GM23338 (cell line): ENCODE measurements around the gene CCDC60. TPM values are rescaled to one million over a fixed set of nuclear protein-coding genes. Genes with fewer than 3 reads are reported as not detected.

Source experiments
- ATAC-seq: fragments of 200-7000 bp; cut with Tn5 transposase; 3 replicates; pipeline ENCODE4 v1.9.1; 2020
- DNase-seq: peaks from one replicate; pipeline ENCODE4 v3.0.0-alpha.2; 2015; ENCODE audit warnings: low spot score
- H2AFZ ChIP-seq: fragments of 200-600 bp; sonication (generic); 2 replicates; pipeline ENCODE4 v1.8.0; 2016; ENCODE audit warnings: antibody characterized with exemption, mild to moderate bottlenecking, moderate library complexity
- H3F3A ChIP-seq: fragments of 200-600 bp; sonication (generic); replicated peaks from 2 replicates; pipeline ENCODE4 v1.8.0; 2017; ENCODE audit warnings: antibody characterized with exemption, mixed run types, low read depth
- H3K27ac ChIP-seq: fragments of 200-600 bp; sonication (generic); 2 replicates; pipeline ENCODE4 v1.6.1; 2016; ENCODE audit warnings: low read depth
- H3K27me3 ChIP-seq: fragments of 200-600 bp; sonication (generic); 2 replicates; pipeline ENCODE4 v1.8.0; 2016; ENCODE audit warnings: mild to moderate bottlenecking, mixed run types, moderate library complexity; ENCODE audit not compliant: insufficient read depth
- H3K36me3 ChIP-seq: fragments of 200-600 bp; sonication (generic); 2 replicates; pipeline ENCODE4 v1.8.0; 2016; ENCODE audit warnings: mild to moderate bottlenecking; ENCODE audit not compliant: insufficient read depth
- H3K4me1 ChIP-seq: fragments of 200-600 bp; sonication (generic); 2 replicates; pipeline ENCODE4 v1.8.0; 2016; ENCODE audit warnings: mild to moderate bottlenecking, moderate library complexity; ENCODE audit not compliant: insufficient read depth
- H3K4me2 ChIP-seq: fragments of 200-600 bp; sonication (generic); 2 replicates; pipeline ENCODE4 v1.7.1; 2017; ENCODE audit warnings: mixed run types
- H3K4me3 ChIP-seq: fragments of 200-600 bp; sonication (generic); 2 replicates; pipeline ENCODE4 v1.6.1; 2016; ENCODE audit warnings: mixed run types
- H3K79me2 ChIP-seq: fragments of 200-600 bp; sonication (generic); replicated peaks from 2 replicates; pipeline ENCODE4 v1.8.0; 2017; ENCODE audit warnings: mild to moderate bottlenecking; ENCODE audit not compliant: insufficient read depth
- H3K9me2 ChIP-seq: fragments of 200-600 bp; sonication (generic); 2 replicates; pipeline ENCODE4 v1.8.0; 2017; ENCODE audit not compliant: insufficient read depth
- H4K20me1 ChIP-seq: fragments of 200-600 bp; sonication (generic); replicated peaks from 2 replicates; pipeline ENCODE4 v1.8.0; 2017; ENCODE audit warnings: mild to moderate bottlenecking; ENCODE audit not compliant: insufficient read depth
- H3K27ac Mint-ChIP-seq: 2 replicates; pipeline ENCODE4 v1.8.0; 2020; ENCODE audit warnings: inconsistent platforms, mild to moderate bottlenecking, moderate library complexity, mixed read lengths
- H3K27me3 Mint-ChIP-seq: 3 replicates; pipeline ENCODE4 v1.8.0; 2022; ENCODE audit warnings: low read depth, mild to moderate bottlenecking, moderate library complexity, mixed read lengths, inconsistent platforms; ENCODE audit not compliant: insufficient read depth, poor library complexity
- H3K36me3 Mint-ChIP-seq: 3 replicates; pipeline ENCODE4 v1.8.0; 2021; ENCODE audit warnings: low read depth, mild to moderate bottlenecking, inconsistent platforms, moderate library complexity, mixed read lengths
- H3K4me1 Mint-ChIP-seq: 3 replicates; pipeline ENCODE4 v1.8.0; 2020; ENCODE audit warnings: mild to moderate bottlenecking, inconsistent platforms, mixed read lengths
- H3K4me3 Mint-ChIP-seq: 3 replicates; pipeline ENCODE4 v1.8.0; 2021; ENCODE audit warnings: moderate library complexity, mild to moderate bottlenecking, inconsistent platforms, mixed read lengths
- H3K9me3 Mint-ChIP-seq: 3 replicates; pipeline ENCODE4 v1.8.0; 2020; ENCODE audit warnings: moderate library complexity, mild to moderate bottlenecking, inconsistent platforms, mixed read lengths
- EZH2 ChIP-seq: fragments of 200-600 bp; sonication (generic); IDR thresholded peaks from one replicate; pipeline ENCODE4 v1.8.0; 2017; ENCODE audit warnings: antibody characterized with exemption, mild to moderate bottlenecking, low read depth; ENCODE audit not compliant: unreplicated experiment
- JUNB ChIP-seq: IDR thresholded peaks from one replicate; pipeline ENCODE4 v1.6.1; 2016; ENCODE audit warnings: antibody characterized with exemption; ENCODE audit not compliant: unreplicated experiment
- NANOG ChIP-seq: IDR thresholded peaks from 2 replicates; pipeline ENCODE4 v1.6.1; 2016; ENCODE audit warnings: antibody characterized with exemption, borderline replicate concordance
- polyA plus RNA-seq: library from polyadenylated mRNA; unstranded; fragments of >200 nt; fragmentation: Nextera tagmentation; extraction: Ambion mirVana; gene quantifications from 2 replicates; pipeline ENCODE4 v1.2.1, GENCODE V29; 2016
- total RNA-seq: library from RNA; depleted of rRNA; stranded (reverse); fragments of >200 nt; shearing (Covaris generic); gene quantifications from 2 replicates; pipeline ENCODE4 v1.2.3, GENCODE V29; 2014
- TF ChIP-seq, protein P1 (sequence below): fragments of 250-450 bp; sonication (Bioruptor Pico); IDR thresholded peaks from 2 replicates; pipeline ENCODE4 v1.5.0; 2020; ENCODE audit warnings: mild to moderate bottlenecking, moderate library complexity
- TF ChIP-seq, protein P2 (sequence below): IDR thresholded peaks from one replicate; pipeline ENCODE4 v1.6.1; 2018; ENCODE audit warnings: antibody characterized with exemption; ENCODE audit not compliant: unreplicated experiment
- TF ChIP-seq, protein P3 (sequence below): IDR thresholded peaks from 2 replicates; pipeline ENCODE4 v1.6.1; 2016; ENCODE audit warnings: antibody characterized with exemption

The CCDC60 gene
- total and polyA plus RNA-seq, 2 experiments from 2014 or later: 0.53 TPM; not detected in 1

- TF ChIP-seq, protein P1, sequence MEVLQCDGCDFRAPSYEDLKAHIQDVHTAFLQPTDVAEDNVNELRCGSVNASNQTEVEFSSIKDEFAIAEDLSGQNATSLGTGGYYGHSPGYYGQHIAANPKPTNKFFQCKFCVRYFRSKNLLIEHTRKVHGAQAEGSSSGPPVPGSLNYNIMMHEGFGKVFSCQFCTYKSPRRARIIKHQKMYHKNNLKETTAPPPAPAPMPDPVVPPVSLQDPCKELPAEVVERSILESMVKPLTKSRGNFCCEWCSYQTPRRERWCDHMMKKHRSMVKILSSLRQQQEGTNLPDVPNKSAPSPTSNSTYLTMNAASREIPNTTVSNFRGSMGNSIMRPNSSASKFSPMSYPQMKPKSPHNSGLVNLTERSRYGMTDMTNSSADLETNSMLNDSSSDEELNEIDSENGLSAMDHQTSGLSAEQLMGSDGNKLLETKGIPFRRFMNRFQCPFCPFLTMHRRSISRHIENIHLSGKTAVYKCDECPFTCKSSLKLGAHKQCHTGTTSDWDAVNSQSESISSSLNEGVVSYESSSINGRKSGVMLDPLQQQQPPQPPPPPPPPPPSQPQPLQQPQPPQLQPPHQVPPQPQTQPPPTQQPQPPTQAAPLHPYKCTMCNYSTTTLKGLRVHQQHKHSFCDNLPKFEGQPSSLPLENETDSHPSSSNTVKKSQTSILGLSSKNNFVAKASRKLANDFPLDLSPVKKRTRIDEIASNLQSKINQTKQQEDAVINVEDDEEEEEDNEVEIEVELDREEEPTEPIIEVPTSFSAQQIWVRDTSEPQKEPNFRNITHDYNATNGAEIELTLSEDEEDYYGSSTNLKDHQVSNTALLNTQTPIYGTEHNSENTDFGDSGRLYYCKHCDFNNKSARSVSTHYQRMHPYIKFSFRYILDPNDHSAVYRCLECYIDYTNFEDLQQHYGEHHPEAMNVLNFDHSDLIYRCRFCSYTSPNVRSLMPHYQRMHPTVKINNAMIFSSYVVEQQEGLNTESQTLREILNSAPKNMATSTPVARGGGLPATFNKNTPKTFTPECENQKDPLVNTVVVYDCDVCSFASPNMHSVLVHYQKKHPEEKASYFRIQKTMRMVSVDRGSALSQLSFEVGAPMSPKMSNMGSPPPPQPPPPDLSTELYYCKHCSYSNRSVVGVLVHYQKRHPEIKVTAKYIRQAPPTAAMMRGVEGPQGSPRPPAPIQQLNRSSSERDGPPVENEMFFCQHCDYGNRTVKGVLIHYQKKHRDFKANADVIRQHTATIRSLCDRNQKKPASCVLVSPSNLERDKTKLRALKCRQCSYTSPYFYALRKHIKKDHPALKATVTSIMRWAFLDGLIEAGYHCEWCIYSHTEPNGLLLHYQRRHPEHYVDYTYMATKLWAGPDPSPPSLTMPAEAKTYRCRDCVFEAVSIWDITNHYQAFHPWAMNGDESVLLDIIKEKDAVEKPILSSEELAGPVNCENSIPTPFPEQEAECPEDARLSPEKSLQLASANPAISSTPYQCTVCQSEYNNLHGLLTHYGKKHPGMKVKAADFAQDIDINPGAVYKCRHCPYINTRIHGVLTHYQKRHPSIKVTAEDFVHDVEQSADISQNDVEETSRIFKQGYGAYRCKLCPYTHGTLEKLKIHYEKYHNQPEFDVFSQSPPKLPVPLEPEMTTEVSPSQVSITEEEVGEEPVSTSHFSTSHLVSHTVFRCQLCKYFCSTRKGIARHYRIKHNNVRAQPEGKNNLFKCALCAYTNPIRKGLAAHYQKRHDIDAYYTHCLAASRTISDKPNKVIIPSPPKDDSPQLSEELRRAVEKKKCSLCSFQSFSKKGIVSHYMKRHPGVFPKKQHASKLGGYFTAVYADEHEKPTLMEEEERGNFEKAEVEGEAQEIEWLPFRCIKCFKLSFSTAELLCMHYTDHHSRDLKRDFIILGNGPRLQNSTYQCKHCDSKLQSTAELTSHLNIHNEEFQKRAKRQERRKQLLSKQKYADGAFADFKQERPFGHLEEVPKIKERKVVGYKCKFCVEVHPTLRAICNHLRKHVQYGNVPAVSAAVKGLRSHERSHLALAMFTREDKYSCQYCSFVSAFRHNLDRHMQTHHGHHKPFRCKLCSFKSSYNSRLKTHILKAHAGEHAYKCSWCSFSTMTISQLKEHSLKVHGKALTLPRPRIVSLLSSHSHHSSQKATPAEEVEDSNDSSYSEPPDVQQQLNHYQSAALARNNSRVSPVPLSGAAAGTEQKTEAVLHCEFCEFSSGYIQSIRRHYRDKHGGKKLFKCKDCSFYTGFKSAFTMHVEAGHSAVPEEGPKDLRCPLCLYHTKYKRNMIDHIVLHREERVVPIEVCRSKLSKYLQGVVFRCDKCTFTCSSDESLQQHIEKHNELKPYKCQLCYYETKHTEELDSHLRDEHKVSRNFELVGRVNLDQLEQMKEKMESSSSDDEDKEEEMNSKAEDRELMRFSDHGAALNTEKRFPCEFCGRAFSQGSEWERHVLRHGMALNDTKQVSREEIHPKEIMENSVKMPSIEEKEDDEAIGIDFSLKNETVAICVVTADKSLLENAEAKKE: no peak
Measured at GRCh38 chr12:119512772-119513497, 178.4 kb downstream of the CCDC60 start (continued).

GRCh38 chr12:119528241-119528640 is 193.7 kb downstream of the CCDC60 start:
- Histone ChIP-seq H3K36me3 (no peaks in the 10 kb centered on the region), H3K79me2 (no peaks in the 10 kb centered on the region), H3K4me3 (no peak overlapping the region), H3F3A (no peaks in the 10 kb centered on the region), H4K20me1 (no peaks in the 10 kb centered on the region), H2AFZ (no peak overlapping the region), H3K4me1 (no peaks in the 10 kb centered on the region), H3K27me3 (no peaks in the 10 kb centered on the region), H3K4me2 (no peak overlapping the region), H3K27ac (no peak overlapping the region), H3K9me2 (0 out of 2 replicates have a peak, but pooled peaks cover 3% of the 10 kb centered on the region)
- H3K4me3 Mint-ChIP-seq: no peak overlapping the region
- peaks cover 7% of the 10 kb centered on the region for H3K27me3 Mint-ChIP-seq
- H3K4me1 Mint-ChIP-seq: no peaks in the 10 kb centered on the region
- TF ChIP-seq NANOG (no peak), JUNB (no peak), EZH2 (no peak)
- TF ChIP-seq, protein P2, sequence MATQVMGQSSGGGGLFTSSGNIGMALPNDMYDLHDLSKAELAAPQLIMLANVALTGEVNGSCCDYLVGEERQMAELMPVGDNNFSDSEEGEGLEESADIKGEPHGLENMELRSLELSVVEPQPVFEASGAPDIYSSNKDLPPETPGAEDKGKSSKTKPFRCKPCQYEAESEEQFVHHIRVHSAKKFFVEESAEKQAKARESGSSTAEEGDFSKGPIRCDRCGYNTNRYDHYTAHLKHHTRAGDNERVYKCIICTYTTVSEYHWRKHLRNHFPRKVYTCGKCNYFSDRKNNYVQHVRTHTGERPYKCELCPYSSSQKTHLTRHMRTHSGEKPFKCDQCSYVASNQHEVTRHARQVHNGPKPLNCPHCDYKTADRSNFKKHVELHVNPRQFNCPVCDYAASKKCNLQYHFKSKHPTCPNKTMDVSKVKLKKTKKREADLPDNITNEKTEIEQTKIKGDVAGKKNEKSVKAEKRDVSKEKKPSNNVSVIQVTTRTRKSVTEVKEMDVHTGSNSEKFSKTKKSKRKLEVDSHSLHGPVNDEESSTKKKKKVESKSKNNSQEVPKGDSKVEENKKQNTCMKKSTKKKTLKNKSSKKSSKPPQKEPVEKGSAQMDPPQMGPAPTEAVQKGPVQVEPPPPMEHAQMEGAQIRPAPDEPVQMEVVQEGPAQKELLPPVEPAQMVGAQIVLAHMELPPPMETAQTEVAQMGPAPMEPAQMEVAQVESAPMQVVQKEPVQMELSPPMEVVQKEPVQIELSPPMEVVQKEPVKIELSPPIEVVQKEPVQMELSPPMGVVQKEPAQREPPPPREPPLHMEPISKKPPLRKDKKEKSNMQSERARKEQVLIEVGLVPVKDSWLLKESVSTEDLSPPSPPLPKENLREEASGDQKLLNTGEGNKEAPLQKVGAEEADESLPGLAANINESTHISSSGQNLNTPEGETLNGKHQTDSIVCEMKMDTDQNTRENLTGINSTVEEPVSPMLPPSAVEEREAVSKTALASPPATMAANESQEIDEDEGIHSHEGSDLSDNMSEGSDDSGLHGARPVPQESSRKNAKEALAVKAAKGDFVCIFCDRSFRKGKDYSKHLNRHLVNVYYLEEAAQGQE: peak; percentile 81
- TF ChIP-seq, protein P3, sequence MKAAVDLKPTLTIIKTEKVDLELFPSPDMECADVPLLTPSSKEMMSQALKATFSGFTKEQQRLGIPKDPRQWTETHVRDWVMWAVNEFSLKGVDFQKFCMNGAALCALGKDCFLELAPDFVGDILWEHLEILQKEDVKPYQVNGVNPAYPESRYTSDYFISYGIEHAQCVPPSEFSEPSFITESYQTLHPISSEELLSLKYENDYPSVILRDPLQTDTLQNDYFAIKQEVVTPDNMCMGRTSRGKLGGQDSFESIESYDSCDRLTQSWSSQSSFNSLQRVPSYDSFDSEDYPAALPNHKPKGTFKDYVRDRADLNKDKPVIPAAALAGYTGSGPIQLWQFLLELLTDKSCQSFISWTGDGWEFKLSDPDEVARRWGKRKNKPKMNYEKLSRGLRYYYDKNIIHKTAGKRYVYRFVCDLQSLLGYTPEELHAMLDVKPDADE: no peak
- ATAC-seq: peak; percentile 53; the same call in 2 of the 3 replicates
- no peaks in the 10 kb centered on the region for H3K36me3 Mint-ChIP-seq
- no peak overlapping the region for H3K27ac Mint-ChIP-seq
- DNase-seq: peak; percentile 77
- no peaks in the 10 kb centered on the region; the same call in 2 of the 3 replicates for H3K9me3 Mint-ChIP-seq
